HEK293 (cell line): ENCODE data around the gene RIPOR3.

Source experiments
- CTCF ChIA-PET: fragments of 350-600 bp; formaldehyde crosslinking; extraction: SDS; loops from one replicate; lab custom pipeline; 2021; ENCODE audit warnings: antibody characterized with exemption; lab: Yijun Ruan, JAX
- POLR2A ChIA-PET: fragments of 300-600 bp; formaldehyde crosslinking; extraction: SDS; loops from one replicate; lab custom pipeline; 2020; ENCODE audit warnings: antibody characterized with exemption, inconsistent platforms; lab: Yijun Ruan, JAX
- H3K27ac ChIP-seq: fragments of 200-500 bp; sonication (Bioruptor generic); 2 replicates; pipeline ENCODE4 v1.5.1; 2014; ENCODE audit warnings: low read depth, low read length, control low read depth, inconsistent platforms; ENCODE audit errors: extremely low read depth
- H3K36me3 ChIP-seq, 2 experiments: fragments of 200-500 bp in 1 of 2; sonication (Bioruptor generic) in 1 of 2; 1 replicate in 1 of 2; 2 replicates in 1 of 2; pipeline ENCODE4 v1.5.1; 2014 to 2017; ENCODE audit warnings: inconsistent platforms in 2 of 2, low read length in 2 of 2; ENCODE audit not compliant: control insufficient read depth in 2 of 2, insufficient read depth in 1 of 2
- H3K4me1 ChIP-seq: fragments of 200-500 bp; sonication (Bioruptor generic); 2 replicates; pipeline ENCODE4 v1.5.1; 2014; ENCODE audit warnings: mild to moderate bottlenecking, low read length, inconsistent platforms; ENCODE audit not compliant: control insufficient read depth, insufficient read depth
- H3K4me3 ChIP-seq: 2 replicates; pipeline ENCODE4 v1.5.1; 2011; ENCODE audit warnings: low read depth, mild to moderate bottlenecking, control low read depth, low read length, moderate library complexity
- H3K9me3 ChIP-seq: fragments of 200-500 bp; sonication (Bioruptor generic); 2 replicates; pipeline ENCODE4 v1.5.1; 2014; ENCODE audit warnings: low read depth, low read length, inconsistent platforms; ENCODE audit not compliant: control insufficient read depth, insufficient read depth
- BCL11A ChIP-seq: fragments of 450-650 bp; formaldehyde crosslinking; IDR thresholded peaks from 2 replicates; pipeline ENCODE4 v1.5.1; 2016; ENCODE audit warnings: low read depth, missing biosample characterization, missing genetic modification characterization
- GLI4 ChIP-seq: fragments of 450-650 bp; formaldehyde crosslinking; IDR thresholded peaks from 2 replicates; pipeline ENCODE4 v1.5.1; 2016; ENCODE audit warnings: missing biosample characterization, missing genetic modification characterization
- HOXC10 ChIP-seq: sonication (generic); formaldehyde crosslinking; IDR thresholded peaks from 2 replicates; pipeline ENCODE4 v1.8.1; 2023; ENCODE audit warnings: mild to moderate bottlenecking, missing genetic modification reagents
- KLF1 ChIP-seq: fragments of 450-650 bp; formaldehyde crosslinking; IDR thresholded peaks from 2 replicates; pipeline ENCODE4 v1.5.1; 2016; ENCODE audit warnings: missing biosample characterization, missing genetic modification characterization
- RBAK ChIP-seq: fragments of 450-650 bp; formaldehyde crosslinking; IDR thresholded peaks from 2 replicates; pipeline ENCODE4 v1.5.1; 2016; ENCODE audit warnings: missing biosample characterization, missing genetic modification characterization
- WT1 ChIP-seq: fragments of 450-650 bp; formaldehyde crosslinking; IDR thresholded peaks from 2 replicates; pipeline ENCODE4 v1.5.1; 2016; ENCODE audit warnings: missing biosample characterization, missing genetic modification characterization
- ZBTB10 ChIP-seq: fragments of 450-650 bp; formaldehyde crosslinking; IDR thresholded peaks from 2 replicates; pipeline ENCODE4 v1.5.1; 2016; ENCODE audit warnings: missing biosample characterization, missing genetic modification characterization
- ZBTB26 ChIP-seq: fragments of 450-650 bp; formaldehyde crosslinking; optimal IDR thresholded peaks from 2 replicates; pipeline ENCODE3; 2016; ENCODE audit warnings: missing biosample characterization, mild to moderate bottlenecking, missing genetic modification characterization
- ZBTB48 ChIP-seq: fragments of 450-650 bp; formaldehyde crosslinking; IDR thresholded peaks from 2 replicates; pipeline ENCODE4 v1.5.1; 2016; ENCODE audit warnings: missing biosample characterization, missing genetic modification characterization
- ZBTB8A ChIP-seq: fragments of 450-650 bp; formaldehyde crosslinking; IDR thresholded peaks from 2 replicates; pipeline ENCODE4 v1.5.1; 2016; ENCODE audit warnings: missing biosample characterization, missing genetic modification characterization
- ZFHX2 ChIP-seq: fragments of 450-650 bp; formaldehyde crosslinking; conservative IDR thresholded peaks from 2 replicates; pipeline ENCODE4 v1.5.1; 2016; ENCODE audit warnings: missing biosample characterization, missing genetic modification characterization
- ZFP3 ChIP-seq: fragments of 450-650 bp; formaldehyde crosslinking; IDR thresholded peaks from 2 replicates; pipeline ENCODE4 v1.5.1; 2016; ENCODE audit warnings: low read depth, missing biosample characterization, missing genetic modification characterization
- ZFP37 ChIP-seq: fragments of 450-650 bp; formaldehyde crosslinking; IDR thresholded peaks from 2 replicates; pipeline ENCODE4 v1.5.1; 2016; ENCODE audit warnings: missing biosample characterization, missing genetic modification characterization
- ZNF10 ChIP-seq: fragments of 450-650 bp; formaldehyde crosslinking; IDR thresholded peaks from 2 replicates; pipeline ENCODE4 v1.5.1; 2017; ENCODE audit warnings: missing biosample characterization, missing genetic modification characterization
- ZNF121 ChIP-seq: fragments of 450-650 bp; formaldehyde crosslinking; IDR thresholded peaks from 2 replicates; pipeline ENCODE4 v1.5.1; 2016; ENCODE audit warnings: missing biosample characterization, missing genetic modification characterization
- ZNF157 ChIP-seq: fragments of 450-650 bp; formaldehyde crosslinking; IDR thresholded peaks from 2 replicates; pipeline ENCODE4 v1.5.1; 2016; ENCODE audit warnings: missing biosample characterization, missing genetic modification characterization
- ZNF184 ChIP-seq: fragments of 450-650 bp; IDR thresholded peaks from 2 replicates; pipeline ENCODE4 v1.5.1; 2018; ENCODE audit warnings: missing biosample characterization, mild to moderate bottlenecking, missing genetic modification characterization
- ZNF266 ChIP-seq: fragments of 450-650 bp; formaldehyde crosslinking; IDR thresholded peaks from 2 replicates; pipeline ENCODE4 v1.5.1; 2016; ENCODE audit warnings: missing biosample characterization, missing genetic modification characterization, low read depth
- ZNF473 ChIP-seq: fragments of 450-650 bp; formaldehyde crosslinking; IDR thresholded peaks from 2 replicates; pipeline ENCODE4 v1.5.1; 2017; ENCODE audit warnings: missing biosample characterization, missing genetic modification characterization
- ZNF510 ChIP-seq: fragments of 450-650 bp; formaldehyde crosslinking; IDR thresholded peaks from 2 replicates; pipeline ENCODE4 v1.5.1; 2018; ENCODE audit warnings: mild to moderate bottlenecking, missing genetic modification characterization, missing biosample characterization; ENCODE audit not compliant: insufficient replicate concordance
- ZNF645 ChIP-seq: fragments of 450-650 bp; formaldehyde crosslinking; IDR thresholded peaks from 2 replicates; pipeline ENCODE4; 2016; ENCODE audit warnings: missing biosample characterization, missing genetic modification characterization
- ZNF658 ChIP-seq: fragments of 450-650 bp; formaldehyde crosslinking; IDR thresholded peaks from 2 replicates; pipeline ENCODE4; 2016; ENCODE audit warnings: missing biosample characterization, missing genetic modification characterization
- ZNF837 ChIP-seq: fragments of 450-650 bp; formaldehyde crosslinking; IDR thresholded peaks from 2 replicates; pipeline ENCODE4 v1.5.1; 2016; ENCODE audit warnings: missing biosample characterization, missing genetic modification characterization
- ZSCAN23 ChIP-seq: fragments of 450-650 bp; formaldehyde crosslinking; IDR thresholded peaks from 2 replicates; pipeline ENCODE4 v1.5.1; 2016; ENCODE audit warnings: missing biosample characterization, missing genetic modification characterization
- TF ChIP-seq, protein P1 (sequence below): fragments of 450-650 bp; formaldehyde crosslinking; IDR thresholded peaks from 2 replicates; pipeline ENCODE4 v1.5.1; 2016; ENCODE audit warnings: missing biosample characterization, missing genetic modification characterization
- TF ChIP-seq, protein P2 (sequence below): sonication (generic); formaldehyde crosslinking; IDR thresholded peaks from 2 replicates; pipeline ENCODE4 v1.8.1; 2022; ENCODE audit warnings: mild to moderate bottlenecking, moderate library complexity, missing genetic modification reagents

Gene RIPOR3

DNA sequence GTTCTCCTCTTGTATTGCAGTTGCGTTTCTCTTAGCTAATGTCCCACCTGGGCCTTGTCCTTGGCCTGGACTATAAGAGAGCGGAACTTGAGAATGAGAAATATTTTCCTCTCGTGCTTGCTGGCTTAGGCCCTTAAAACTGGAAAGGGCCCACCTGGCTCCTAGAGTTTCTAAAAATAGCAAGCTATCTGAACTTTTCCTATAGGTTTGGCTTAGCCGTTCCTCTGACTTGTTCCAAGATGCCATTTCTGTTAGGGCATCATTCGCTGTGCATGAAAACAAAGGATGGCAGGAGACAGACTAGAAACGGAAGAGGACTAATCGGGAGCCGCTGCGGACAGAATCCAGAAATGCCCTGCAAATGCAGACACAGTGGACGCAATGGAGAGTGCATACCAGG is 4.5 kb downstream of the RIPOR3 start:
- TF ChIP-seq ZNF121 (no peak), ZNF473 (no peak), ZBTB8A (tag by site-specific recombination) (no peak), ZNF10 (tag by site-specific recombination) (no peak), ZNF645 (tag by site-specific recombination) (no peak), ZBTB26 (no peak), ZNF184 (tag by site-specific recombination) (no peak), ZFHX2 (tag by site-specific recombination) (no peak), ZNF157 (tag by site-specific recombination) (no peak), ZNF510 (tag by site-specific recombination) (no peak), GLI4 (tag by site-specific recombination) (no peak), ZNF837 (tag by site-specific recombination) (no peak), BCL11A (tag by site-specific recombination) (no peak)
- TF ChIP-seq, protein P1, sequence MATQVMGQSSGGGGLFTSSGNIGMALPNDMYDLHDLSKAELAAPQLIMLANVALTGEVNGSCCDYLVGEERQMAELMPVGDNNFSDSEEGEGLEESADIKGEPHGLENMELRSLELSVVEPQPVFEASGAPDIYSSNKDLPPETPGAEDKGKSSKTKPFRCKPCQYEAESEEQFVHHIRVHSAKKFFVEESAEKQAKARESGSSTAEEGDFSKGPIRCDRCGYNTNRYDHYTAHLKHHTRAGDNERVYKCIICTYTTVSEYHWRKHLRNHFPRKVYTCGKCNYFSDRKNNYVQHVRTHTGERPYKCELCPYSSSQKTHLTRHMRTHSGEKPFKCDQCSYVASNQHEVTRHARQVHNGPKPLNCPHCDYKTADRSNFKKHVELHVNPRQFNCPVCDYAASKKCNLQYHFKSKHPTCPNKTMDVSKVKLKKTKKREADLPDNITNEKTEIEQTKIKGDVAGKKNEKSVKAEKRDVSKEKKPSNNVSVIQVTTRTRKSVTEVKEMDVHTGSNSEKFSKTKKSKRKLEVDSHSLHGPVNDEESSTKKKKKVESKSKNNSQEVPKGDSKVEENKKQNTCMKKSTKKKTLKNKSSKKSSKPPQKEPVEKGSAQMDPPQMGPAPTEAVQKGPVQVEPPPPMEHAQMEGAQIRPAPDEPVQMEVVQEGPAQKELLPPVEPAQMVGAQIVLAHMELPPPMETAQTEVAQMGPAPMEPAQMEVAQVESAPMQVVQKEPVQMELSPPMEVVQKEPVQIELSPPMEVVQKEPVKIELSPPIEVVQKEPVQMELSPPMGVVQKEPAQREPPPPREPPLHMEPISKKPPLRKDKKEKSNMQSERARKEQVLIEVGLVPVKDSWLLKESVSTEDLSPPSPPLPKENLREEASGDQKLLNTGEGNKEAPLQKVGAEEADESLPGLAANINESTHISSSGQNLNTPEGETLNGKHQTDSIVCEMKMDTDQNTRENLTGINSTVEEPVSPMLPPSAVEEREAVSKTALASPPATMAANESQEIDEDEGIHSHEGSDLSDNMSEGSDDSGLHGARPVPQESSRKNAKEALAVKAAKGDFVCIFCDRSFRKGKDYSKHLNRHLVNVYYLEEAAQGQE, result no peak
- ChIA-PET CTCF (interaction anchor here (0.7 kb wide), 1 partner anchor 41 kb away, joined by 4 read pairs; no protein-coding TSS in a partner anchor), POLR2A (no interaction called here)
- Histone ChIP-seq H3K4me1 (no peaks in the 10 kb centered on the region), H3K27ac (no peak overlapping the region), H3K36me3 (no peaks in the 10 kb centered on the region), H3K4me3 (no peak overlapping the region), H3K9me3 (no peaks in the 10 kb centered on the region)

GRCh38 chr20:50683570-50683969 is 7.8 kb downstream of the RIPOR3 start:
- POLR2A ChIA-PET, result no interaction called here
- Histone ChIP-seq H3K4me3 (no peak overlapping the region), H3K9me3 (no peaks in the 10 kb centered on the region), H3K36me3 (no peaks in the 10 kb centered on the region), H3K27ac (no peak overlapping the region), H3K4me1 (no peaks in the 10 kb centered on the region)
- CTCF ChIA-PET, result interaction anchor here (0.5 to 0.8 kb wide), 3 partner anchors 22 to 183 kb away, joined by 3 to 4 read pairs (median 3); no protein-coding TSS in a partner anchor
- TF ChIP-seq ZFP37 (tag by site-specific recombination), result no peak
- no peak for TF ChIP-seq ZBTB8A (tag by site-specific recombination)
- TF ChIP-seq HOXC10 (CRISPR knock-in tag), result no peak
- TF ChIP-seq ZNF658 (tag by site-specific recombination), result no peak
- TF ChIP-seq ZBTB10 (tag by site-specific recombination), result no peak
- no peak for TF ChIP-seq ZFP3
- TF ChIP-seq ZNF266 (tag by site-specific recombination), result no peak
- no peak for TF ChIP-seq ZBTB48 (tag by site-specific recombination)
- no peak for TF ChIP-seq ZSCAN23 (tag by site-specific recombination)
- TF ChIP-seq KLF1, result no peak
- no peak for TF ChIP-seq RBAK
- TF ChIP-seq ZBTB26, result no peak
- no peak for TF ChIP-seq ZNF837 (tag by site-specific recombination)
- TF ChIP-seq, protein P2, sequence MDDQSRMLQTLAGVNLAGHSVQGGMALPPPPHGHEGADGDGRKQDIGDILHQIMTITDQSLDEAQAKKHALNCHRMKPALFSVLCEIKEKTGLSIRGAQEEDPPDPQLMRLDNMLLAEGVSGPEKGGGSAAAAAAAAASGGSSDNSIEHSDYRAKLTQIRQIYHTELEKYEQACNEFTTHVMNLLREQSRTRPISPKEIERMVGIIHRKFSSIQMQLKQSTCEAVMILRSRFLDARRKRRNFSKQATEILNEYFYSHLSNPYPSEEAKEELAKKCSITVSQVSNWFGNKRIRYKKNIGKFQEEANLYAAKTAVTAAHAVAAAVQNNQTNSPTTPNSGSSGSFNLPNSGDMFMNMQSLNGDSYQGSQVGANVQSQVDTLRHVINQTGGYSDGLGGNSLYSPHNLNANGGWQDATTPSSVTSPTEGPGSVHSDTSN (CRISPR knock-in tag), result no peak
- TF ChIP-seq WT1 (tag by site-specific recombination), result no peak
